ENCODE measurements around the gene TTC28. TPM values are rescaled to one million over a fixed set of nuclear protein-coding genes. Genes with fewer than 3 reads are reported as not detected.

TTC28 gene
- total RNA-seq, 1 experiment from 2014 or later = not detected

DNA sequence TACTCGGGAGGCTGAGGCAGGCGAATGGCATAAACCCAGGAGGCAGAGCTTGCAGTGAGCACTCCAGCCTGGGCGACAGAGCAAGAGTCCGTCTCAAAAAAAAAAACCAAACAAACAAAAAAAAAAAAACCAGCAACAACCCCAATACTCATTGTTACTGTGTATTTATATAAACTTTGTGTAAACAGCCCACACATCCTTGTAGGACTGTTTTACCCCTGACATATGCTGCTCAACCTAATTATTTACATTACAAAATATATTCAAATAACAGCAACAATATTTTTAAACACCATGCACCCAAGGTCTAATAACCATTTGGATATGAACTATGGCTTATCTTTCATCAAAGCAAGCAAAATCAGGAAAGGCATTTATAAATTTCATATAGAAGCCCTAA is 284.1 kb downstream of the TTC28 start:
- no peak for DNase-seq (ENCODE audit: unreplicated experiment)
- H3K4me1 Mint-ChIP-seq (ENCODE audit: insufficient read depth, unreplicated experiment) = no peaks in the 10 kb centered on the region
- ChIA-PET POLR2A (no interaction called here), CTCF (interaction anchor here (0.7 kb wide), 1 partner anchor 40 kb away, joined by 3 read pairs; no protein-coding TSS in a partner anchor)
- no peak overlapping the region for H3K4me3 Mint-ChIP-seq (ENCODE audit: unreplicated experiment)
- TF ChIP-seq CTCF (IDR thresholded peaks at IDR 0.05; ENCODE audit: unreplicated experiment) = no peak
- H3K9me3 Mint-ChIP-seq (ENCODE audit: unreplicated experiment) = no peaks in the 10 kb centered on the region
- peaks cover 64% of the 10 kb centered on the region for H3K27me3 Mint-ChIP-seq (ENCODE audit: insufficient read depth, unreplicated experiment)
- intact Hi-C loops (cut with micrococcal nuclease) = no loop called here
- no peaks in the 10 kb centered on the region for H3K36me3 Mint-ChIP-seq (ENCODE audit: insufficient read depth, unreplicated experiment)
- BruUV-seq (replicated peaks) = no TSS peak
- no peak overlapping the region for H3K27ac Mint-ChIP-seq (ENCODE audit: low read depth, unreplicated experiment)

DNA sequence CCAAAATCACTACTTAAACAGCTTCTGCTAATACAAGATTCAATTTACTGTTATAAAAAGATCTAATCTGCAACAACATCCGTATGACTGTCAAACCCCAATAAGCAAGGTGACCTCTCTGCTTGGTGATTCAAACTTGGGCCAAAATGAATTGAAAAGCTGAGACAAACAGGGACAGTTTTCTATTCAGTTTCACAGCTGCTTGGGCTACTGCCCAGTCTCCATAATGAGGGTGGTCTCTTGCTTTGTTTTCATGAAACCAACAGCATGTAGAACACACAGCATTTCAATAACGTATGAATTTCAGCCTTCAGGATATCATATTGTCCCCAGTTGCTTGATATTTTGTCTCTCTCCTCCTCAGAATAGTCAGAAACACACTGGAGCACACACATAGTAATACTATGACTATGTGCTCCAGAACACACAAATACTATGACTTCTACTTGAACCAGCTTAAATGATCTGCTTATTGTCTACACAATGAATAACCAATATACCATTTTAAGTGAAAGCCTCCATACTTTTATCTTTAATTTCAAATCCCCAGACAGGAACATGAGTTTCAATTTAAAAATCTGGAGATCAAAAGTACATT is 285.0 kb downstream of the TTC28 start:
- no TSS peak for BruUV-seq (replicated peaks)
- CTCF ChIA-PET = interaction anchor here (0.6 to 0.7 kb wide), 3 partner anchors 41 to 1637 kb away, joined by 3 read pairs; no protein-coding TSS in a partner anchor

GRCh38 chr22:28381429-28382167 is 298.0 kb downstream of the TTC28 start:
- no peak for TF ChIP-seq CTCF (IDR thresholded peaks at IDR 0.05; ENCODE audit: unreplicated experiment)
- no peak overlapping the region for H3K4me3 Mint-ChIP-seq (ENCODE audit: unreplicated experiment)
- no TSS peak for BruUV-seq (replicated peaks)
- H3K9me3 Mint-ChIP-seq (ENCODE audit: unreplicated experiment) = no peaks in the 10 kb centered on the region
- H3K36me3 Mint-ChIP-seq (ENCODE audit: insufficient read depth, unreplicated experiment) = no peaks in the 10 kb centered on the region
- DNase-seq (ENCODE audit: unreplicated experiment) = no peak
- ChIA-PET POLR2A (no interaction called here), CTCF (no interaction called here)
- H3K27ac Mint-ChIP-seq (ENCODE audit: low read depth, unreplicated experiment) = no peak overlapping the region
- H3K27me3 Mint-ChIP-seq (ENCODE audit: insufficient read depth, unreplicated experiment) = peaks cover 53% of the 10 kb centered on the region
- intact Hi-C loops (cut with micrococcal nuclease) = no loop called here
- no peaks in the 10 kb centered on the region for H3K4me1 Mint-ChIP-seq (ENCODE audit: insufficient read depth, unreplicated experiment)

More for the DNA sequence above, 285.0 kb downstream of the TTC28 start:
- Mint-ChIP-seq H3K4me1 (ENCODE audit: insufficient read depth, unreplicated experiment) (no peaks in the 10 kb centered on the region), H3K27ac (ENCODE audit: low read depth, unreplicated experiment) (no peak overlapping the region), H3K4me3 (ENCODE audit: unreplicated experiment) (no peak overlapping the region), H3K36me3 (ENCODE audit: insufficient read depth, unreplicated experiment) (no peaks in the 10 kb centered on the region), H3K9me3 (ENCODE audit: unreplicated experiment) (no peaks in the 10 kb centered on the region), H3K27me3 (ENCODE audit: insufficient read depth, unreplicated experiment) (peaks cover 55% of the 10 kb centered on the region)
- intact Hi-C loops (cut with micrococcal nuclease) = no loop called here
- POLR2A ChIA-PET = interaction anchor here (0.6 kb wide), 1 partner anchor 826 kb away, joined by 3 read pairs; no protein-coding TSS in a partner anchor
- TF ChIP-seq CTCF (IDR thresholded peaks at IDR 0.05; ENCODE audit: unreplicated experiment) = no peak
- DNase-seq (ENCODE audit: unreplicated experiment) = no peak

DNA sequence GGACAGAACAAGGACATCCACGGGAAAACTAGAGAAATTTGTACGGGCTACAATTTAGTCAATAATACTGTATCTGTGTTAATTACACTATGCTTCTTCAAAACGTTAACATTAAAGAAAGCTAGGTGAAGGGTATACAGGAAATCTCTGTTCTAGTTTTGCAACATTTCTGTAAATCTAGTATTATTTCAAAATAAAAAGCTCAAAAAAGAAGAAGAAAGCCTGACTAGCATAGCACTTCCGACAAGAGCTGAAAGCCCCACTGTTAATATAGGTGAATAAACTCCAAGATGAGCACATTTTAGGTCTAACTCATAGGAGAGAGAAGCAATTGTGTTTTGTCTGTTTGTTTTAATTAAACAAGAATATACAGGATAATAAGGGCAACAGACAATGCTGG is 299.7 kb downstream of the TTC28 start:
- CTCF ChIA-PET = no interaction called here
- intact Hi-C loops (cut with micrococcal nuclease) = no loop called here
- no peaks in the 10 kb centered on the region for H3K36me3 Mint-ChIP-seq (ENCODE audit: insufficient read depth, unreplicated experiment)

More for the DNA sequence above, 299.7 kb downstream of the TTC28 start:
- Mint-ChIP-seq H3K9me3 (ENCODE audit: unreplicated experiment) (no peaks in the 10 kb centered on the region), H3K27me3 (ENCODE audit: insufficient read depth, unreplicated experiment) (peaks cover 69% of the 10 kb centered on the region), H3K4me3 (ENCODE audit: unreplicated experiment) (no peak overlapping the region), H3K27ac (ENCODE audit: low read depth, unreplicated experiment) (no peak overlapping the region), H3K4me1 (ENCODE audit: insufficient read depth, unreplicated experiment) (no peaks in the 10 kb centered on the region)
- no peak for TF ChIP-seq CTCF (IDR thresholded peaks at IDR 0.05; ENCODE audit: unreplicated experiment)
- DNase-seq (ENCODE audit: unreplicated experiment) = no peak
- POLR2A ChIA-PET = no interaction called here
- BruUV-seq (replicated peaks) = no TSS peak
